HUES48 (cell line): Measurements from ENCODE around the gene TMEM37.

Source experiments
- H3K27ac ChIP-seq: one replicate; pipeline ENCODE4 v1.7.0; 2013; ENCODE audit warnings: low read depth, low read length, inconsistent platforms
- H3K27me3 ChIP-seq: 2 replicates; pipeline ENCODE4 v1.6.1; 2013; ENCODE audit warnings: mild to moderate bottlenecking, low read length; ENCODE audit not compliant: control insufficient read depth, insufficient read depth
- H3K36me3 ChIP-seq: 2 replicates; pipeline ENCODE4 v1.6.1; 2013; ENCODE audit warnings: low read length; ENCODE audit not compliant: control insufficient read depth, insufficient read depth
- H3K4me1 ChIP-seq: 2 replicates; pipeline ENCODE4 v1.6.1; 2013; ENCODE audit warnings: mild to moderate bottlenecking, low read length; ENCODE audit not compliant: control insufficient read depth, insufficient read depth
- H3K4me3 ChIP-seq: 2 replicates; pipeline ENCODE4 v1.5.1; 2013; ENCODE audit warnings: mild to moderate bottlenecking, low read depth, low read length
- H3K9ac ChIP-seq: 2 replicates; pipeline ENCODE4 v1.6.1; 2013; ENCODE audit warnings: mild to moderate bottlenecking, low read depth, low read length, moderate library complexity
- H3K9me3 ChIP-seq: 2 replicates; pipeline ENCODE4 v1.6.1; 2013; ENCODE audit warnings: low read length; ENCODE audit not compliant: control insufficient read depth, insufficient read depth

Gene TMEM37

GRCh38 chr2:119482481-119483394 is 51.1 kb downstream of the TMEM37 start:
- Histone ChIP-seq H3K27me3 (no peaks in the 10 kb centered on the region), H3K4me3 (no peak overlapping the region), H3K36me3 (no peaks in the 10 kb centered on the region), H3K9me3 (no peaks in the 10 kb centered on the region), H3K27ac (no peak overlapping the region), H3K9ac (no peak overlapping the region), H3K4me1 (no peaks in the 10 kb centered on the region)

DNA sequence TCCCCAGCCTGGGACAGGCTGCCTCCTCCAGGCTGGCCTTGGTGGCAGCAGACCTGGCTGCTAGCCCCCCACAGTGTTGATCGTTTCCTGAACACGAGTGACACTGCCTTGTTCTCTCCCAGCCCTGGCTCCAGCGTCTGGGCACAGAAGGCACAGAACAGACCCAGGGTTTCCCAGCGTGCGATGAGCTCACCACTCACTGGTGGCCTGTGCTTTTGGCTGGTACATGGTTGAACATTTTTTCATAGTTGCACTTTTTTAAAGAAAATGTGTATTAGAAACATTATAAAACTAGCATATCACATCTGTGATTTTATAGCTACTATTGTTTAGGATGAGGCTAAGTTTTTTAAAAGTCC is 51.7 kb downstream of the TMEM37 start:
- Histone ChIP-seq H3K9ac (no peak overlapping the region), H3K4me3 (no peak overlapping the region), H3K27me3 (no peaks in the 10 kb centered on the region), H3K4me1 (peaks cover 5% of the 10 kb centered on the region; the same call in 1 of the 2 replicates), H3K36me3 (no peaks in the 10 kb centered on the region), H3K9me3 (no peaks in the 10 kb centered on the region), H3K27ac (no peak overlapping the region)

DNA sequence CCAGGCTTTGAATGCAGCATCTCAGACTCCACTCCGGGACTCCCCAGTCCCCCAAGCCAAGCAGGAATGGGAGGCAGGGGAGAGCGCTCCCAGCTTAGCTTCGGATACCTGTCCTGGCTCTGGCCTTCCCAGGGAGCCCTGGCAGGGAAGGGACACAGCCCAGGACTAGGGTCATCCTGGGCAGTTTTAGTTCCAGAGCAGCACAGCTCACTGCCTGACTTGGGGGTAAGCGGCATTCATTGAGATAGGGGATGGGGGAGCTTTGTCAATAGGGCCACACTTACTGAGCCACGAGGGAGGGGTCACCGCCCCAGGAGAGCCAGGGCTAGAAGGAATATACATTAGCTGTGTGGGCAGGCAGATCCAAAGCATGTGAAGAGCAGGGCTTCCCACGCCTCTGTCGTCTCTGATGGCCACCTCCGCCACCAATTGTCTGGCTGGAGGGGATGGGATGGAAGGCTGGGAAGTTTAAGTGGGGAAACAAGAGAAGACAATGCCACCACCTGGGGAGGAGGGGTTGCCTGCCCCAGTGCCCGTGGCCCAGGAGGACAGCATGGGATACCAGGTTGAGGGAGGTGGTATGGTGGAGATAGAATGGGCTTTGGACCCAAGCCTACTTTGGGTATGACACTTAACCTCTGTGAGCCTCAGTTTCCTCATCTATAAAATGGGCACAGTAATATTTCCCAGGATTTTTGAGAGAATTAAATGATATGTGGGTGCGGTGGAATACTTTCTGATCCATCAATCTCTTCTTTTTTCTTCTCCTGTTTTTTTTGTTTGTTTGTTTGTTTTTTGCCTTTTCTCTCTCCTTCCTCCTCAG is 52.5 kb downstream of the TMEM37 start:
- no peak overlapping the region for H3K9ac ChIP-seq
- H3K27me3 ChIP-seq = no peaks in the 10 kb centered on the region
- H3K27ac ChIP-seq = no peak overlapping the region
- H3K36me3 ChIP-seq = no peaks in the 10 kb centered on the region
- H3K9me3 ChIP-seq = no peaks in the 10 kb centered on the region
- H3K4me1 ChIP-seq = peaks cover 5% of the 10 kb centered on the region; the same call in 1 of the 2 replicates
- H3K4me3 ChIP-seq = no peak overlapping the region

GRCh38 chr2:119484834-119485233 is 53.2 kb downstream of the TMEM37 start:
- Histone ChIP-seq H3K27me3 (no peaks in the 10 kb centered on the region), H3K4me1 (peaks cover 5% of the 10 kb centered on the region; the same call in 1 of the 2 replicates), H3K9ac (no peak overlapping the region)

DNA sequence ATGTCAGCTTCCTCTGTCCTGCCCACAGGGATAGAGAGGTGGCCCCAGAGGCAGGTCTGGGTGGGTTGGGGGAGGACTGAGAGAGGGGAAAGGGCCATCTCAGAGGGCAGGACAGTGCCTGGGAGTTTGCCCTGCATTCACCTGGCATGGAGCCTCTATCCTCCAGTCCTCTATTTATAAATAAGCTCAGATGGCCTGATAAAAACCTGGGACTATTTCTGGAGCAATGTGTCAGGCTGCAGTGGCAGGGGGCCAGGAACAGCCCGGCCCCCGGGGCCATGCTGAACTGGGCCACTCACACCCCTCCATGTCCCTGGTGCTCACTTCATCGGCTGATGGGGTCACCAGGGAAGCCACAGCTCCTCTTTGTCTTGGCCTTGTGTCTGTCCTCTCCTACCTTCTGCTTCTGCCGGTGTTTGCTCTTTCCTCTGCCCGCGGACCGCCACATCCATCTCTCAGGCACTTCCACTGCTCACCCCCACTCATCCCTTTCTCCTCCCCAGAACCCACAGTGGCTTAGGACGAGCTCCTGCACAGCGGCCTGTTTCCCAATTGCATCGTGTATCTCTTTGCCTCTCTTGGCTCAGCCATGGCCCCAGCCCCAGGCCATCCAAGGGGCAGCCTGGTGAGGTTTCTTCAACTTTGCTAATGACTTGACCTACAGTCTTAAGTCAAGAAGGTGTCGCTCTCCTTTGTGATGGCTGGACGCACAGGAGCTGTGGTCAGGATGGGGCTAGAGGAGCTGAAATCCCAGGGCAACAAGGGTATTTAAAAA is 53.9 kb downstream of the TMEM37 start:
- H3K36me3 ChIP-seq = no peaks in the 10 kb centered on the region
- H3K27ac ChIP-seq = no peak overlapping the region
- peaks cover 5% of the 10 kb centered on the region; the same call in 1 of the 2 replicates for H3K4me1 ChIP-seq
- H3K27me3 ChIP-seq = no peaks in the 10 kb centered on the region
- no peak overlapping the region for H3K9ac ChIP-seq
- no peak overlapping the region for H3K4me3 ChIP-seq
- no peaks in the 10 kb centered on the region for H3K9me3 ChIP-seq

More at GRCh38 chr2:119484834-119485233, 53.2 kb downstream of the TMEM37 start:
- Histone ChIP-seq H3K9me3 (no peaks in the 10 kb centered on the region), H3K36me3 (no peaks in the 10 kb centered on the region), H3K4me3 (no peak overlapping the region), H3K27ac (no peak overlapping the region)

DNA sequence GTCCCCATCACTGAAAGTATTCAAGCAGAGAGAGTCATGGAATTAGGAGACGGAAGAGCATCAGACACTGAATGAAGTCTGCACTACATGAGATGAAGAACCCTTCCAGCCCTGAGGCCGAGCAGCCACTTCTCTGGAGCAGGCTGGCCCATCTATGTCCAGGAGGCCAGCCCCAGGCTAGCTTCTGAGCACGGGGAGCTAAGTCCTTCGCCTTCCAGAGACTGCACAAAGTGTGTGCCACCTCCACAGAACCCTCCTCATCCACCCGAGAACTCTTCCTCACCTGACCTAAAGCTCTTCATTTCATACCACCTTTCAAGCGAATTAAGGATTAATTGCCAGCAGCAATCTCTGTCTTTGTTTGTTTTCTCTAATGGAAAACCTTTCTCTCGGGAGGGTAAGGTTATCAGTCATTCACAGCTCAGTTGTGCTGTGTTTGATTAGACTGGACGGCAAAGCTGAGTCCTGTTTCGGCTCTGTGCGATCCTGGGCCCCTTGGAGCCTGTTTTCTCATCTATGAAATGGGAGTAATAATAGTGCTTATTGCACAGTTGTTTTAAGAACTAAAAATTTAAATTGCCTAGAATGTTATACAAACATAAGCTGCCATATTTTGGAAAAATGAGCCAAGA is 54.7 kb downstream of the TMEM37 start:
- no peak overlapping the region for H3K4me3 ChIP-seq
- H3K9me3 ChIP-seq = no peaks in the 10 kb centered on the region
- peaks cover 5% of the 10 kb centered on the region; the same call in 1 of the 2 replicates for H3K4me1 ChIP-seq
- H3K27me3 ChIP-seq = no peaks in the 10 kb centered on the region
- H3K36me3 ChIP-seq = no peaks in the 10 kb centered on the region
- H3K9ac ChIP-seq = no peak overlapping the region
- H3K27ac ChIP-seq = no peak overlapping the region

DNA sequence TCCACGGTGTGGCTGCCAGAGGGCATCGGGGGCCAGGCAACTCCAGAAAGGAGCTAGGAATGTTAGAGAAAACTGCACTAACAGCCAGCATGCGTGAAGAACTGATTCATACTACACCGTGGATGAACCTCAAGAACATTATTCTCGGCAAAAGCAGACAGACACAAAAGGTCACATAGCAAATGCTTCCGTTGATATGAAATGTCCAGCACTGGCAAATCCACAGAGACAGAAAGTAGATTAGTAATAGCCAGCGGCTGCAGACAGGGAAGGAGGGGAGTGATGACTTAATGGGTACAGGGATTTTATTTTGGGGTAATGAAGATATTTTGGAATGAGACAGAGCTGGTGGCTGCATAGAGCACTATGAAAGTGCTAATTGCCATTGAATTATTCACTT is 55.2 kb downstream of the TMEM37 start:
- H3K9ac ChIP-seq = no peak overlapping the region
- no peaks in the 10 kb centered on the region for H3K36me3 ChIP-seq
- H3K4me1 ChIP-seq = peaks cover 8% of the 10 kb centered on the region; the same call in 1 of the 2 replicates
- no peak overlapping the region for H3K27ac ChIP-seq
- no peaks in the 10 kb centered on the region for H3K27me3 ChIP-seq
- no peak overlapping the region for H3K4me3 ChIP-seq
- no peaks in the 10 kb centered on the region for H3K9me3 ChIP-seq

GRCh38 chr2:119487434-119488244 is 56.0 kb downstream of the TMEM37 start:
- Histone ChIP-seq H3K9me3 (no peaks in the 10 kb centered on the region), H3K27ac (no peak overlapping the region), H3K9ac (no peak overlapping the region), H3K4me3 (no peak overlapping the region), H3K36me3 (no peaks in the 10 kb centered on the region), H3K27me3 (no peaks in the 10 kb centered on the region), H3K4me1 (peaks cover 13% of the 10 kb centered on the region; the same call in 1 of the 2 replicates)
